GM18520 (cell line): Measurements from ENCODE around the gene TSHB.

Experiments used
- ATAC-seq: cut with Tn5 transposase; IDR thresholded peaks from one replicate; pipeline ENCODE4 v1.9.1; 2021; ENCODE audit not compliant: unreplicated experiment

The TSHB gene

DNA sequence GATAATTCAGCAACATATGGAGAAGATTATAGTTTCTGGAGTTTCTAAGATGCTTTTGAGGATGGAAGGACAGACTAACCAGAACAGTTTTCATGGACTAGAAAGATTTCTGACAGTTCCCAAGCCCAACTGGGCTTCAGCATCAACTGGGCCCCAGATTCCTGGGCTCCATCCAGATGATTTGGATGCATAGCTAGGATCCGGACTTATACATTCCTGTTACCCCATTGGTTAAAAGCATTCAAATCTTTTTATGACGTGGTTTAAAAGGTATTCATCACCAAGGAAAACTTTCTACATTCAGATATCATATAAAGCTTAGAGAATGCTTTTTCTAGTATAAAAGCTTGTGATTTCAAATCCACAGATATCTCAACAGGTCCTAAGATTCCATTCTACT lies 29.7 kb downstream of the TSHB start:
- no peak for ATAC-seq

GRCh38 chr1:115060501-115060900 lies 30.9 kb downstream of the TSHB start:
- no peak for ATAC-seq

GRCh38 chr1:115062542-115063004 lies 32.9 kb downstream of the TSHB start:
- ATAC-seq = peak; percentile 61

DNA sequence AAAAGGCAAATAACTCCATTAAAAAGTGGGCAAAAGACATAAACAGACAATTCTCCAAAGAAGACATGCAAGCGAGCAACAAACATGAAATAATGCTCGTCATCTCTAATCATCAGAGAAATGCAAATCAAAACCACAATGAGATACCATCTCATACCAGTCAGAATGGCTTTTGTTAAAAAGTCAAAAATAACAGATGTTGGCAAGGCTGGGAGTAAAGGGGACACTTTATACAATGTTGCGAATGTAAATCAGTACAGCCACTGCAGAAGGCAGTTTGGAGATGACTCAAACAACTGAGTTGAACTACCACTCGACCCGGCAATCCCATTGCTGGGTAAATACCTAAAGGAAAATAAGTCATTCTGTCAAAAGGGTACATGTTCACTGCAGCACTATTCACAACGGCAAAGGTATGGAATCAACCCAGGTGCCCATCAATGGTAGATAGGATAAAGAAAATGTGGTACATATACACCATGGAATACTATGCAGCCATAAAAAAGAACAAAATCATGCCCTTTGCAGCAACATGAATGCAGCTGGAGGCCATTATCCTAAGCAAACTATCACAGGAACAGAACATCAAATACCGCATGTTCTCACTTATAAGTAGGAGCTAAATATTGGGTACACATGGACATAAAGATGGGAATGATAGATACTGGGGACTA lies 33.7 kb downstream of the TSHB start:
- ATAC-seq = peak; percentile 77

DNA sequence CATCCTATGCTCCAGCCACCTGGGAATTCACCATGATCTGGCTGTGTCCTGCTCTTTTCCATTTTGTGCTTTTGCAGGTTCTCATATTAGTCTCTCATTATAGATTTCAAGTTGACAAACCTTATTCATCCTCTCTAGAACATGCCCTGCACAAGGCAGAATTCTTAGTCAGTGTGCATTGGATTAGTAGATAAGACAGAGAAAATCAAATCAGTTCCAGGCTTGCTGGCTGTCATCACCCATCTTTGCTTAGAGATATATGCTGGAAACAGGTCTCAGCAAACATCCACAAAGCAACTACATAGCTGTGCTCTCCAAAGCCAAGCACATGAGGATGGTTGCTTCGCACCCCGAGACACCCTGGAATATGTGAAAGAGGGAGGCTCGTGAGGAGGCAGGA lies 34.8 kb downstream of the TSHB start:
- ATAC-seq = no peak

DNA sequence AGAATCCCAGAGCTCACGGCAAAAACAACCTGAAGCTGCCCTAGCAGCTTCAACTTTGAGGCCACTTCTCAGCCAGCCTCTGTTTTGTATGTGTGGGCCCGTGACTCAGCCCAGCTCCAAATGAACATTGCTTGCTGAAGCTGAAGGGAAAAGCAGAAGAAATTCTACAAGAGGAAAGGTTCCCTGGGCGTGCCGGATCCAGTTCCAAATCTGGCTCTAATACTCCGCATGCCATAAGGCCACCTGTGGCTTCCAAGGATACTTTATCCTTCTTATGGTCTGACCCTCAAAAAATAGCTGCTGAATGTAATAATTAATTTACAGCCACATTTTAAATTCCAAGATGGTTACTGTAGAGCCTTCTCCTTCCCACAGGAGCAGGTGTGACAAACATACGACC lies 35.4 kb downstream of the TSHB start:
- no peak for ATAC-seq

- ATAC-seq = no peak
Measured at GRCh38 chr1:115067161-115067859, 37.7 kb downstream of the TSHB start.

- no peak for ATAC-seq
Measured at GRCh38 chr1:115068826-115069585, 39.4 kb downstream of the TSHB start.

DNA sequence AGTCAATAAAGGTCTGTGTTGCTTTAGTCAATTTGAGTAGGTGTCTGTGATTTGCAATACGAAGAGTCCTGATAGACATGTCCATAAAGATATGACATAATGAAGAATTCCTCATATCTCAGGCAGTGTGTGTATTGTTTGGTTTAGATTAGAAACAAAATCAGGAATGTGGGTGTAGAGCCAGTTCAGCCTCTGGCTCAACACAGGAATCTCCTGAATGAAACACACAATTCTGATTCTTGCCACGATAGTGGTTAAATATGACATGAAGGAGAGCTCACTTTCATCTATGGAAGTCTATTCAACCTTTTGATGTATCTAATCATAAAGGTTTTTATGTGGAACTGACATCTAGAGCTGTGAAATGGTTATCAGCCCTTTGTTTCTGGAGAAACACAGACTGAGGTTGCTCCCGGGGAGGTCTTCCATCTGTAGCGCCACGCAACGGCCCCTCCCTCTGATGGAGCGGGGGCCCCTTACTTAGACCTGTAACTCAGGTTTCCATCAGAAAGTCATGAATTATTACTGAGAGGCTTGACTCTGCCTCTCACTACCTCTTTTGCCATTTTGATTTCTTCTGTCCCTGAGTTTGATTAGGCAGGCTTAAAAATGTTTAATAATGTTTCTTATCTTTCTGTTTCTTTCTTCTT lies 40.2 kb downstream of the TSHB start:
- ATAC-seq = no peak

DNA sequence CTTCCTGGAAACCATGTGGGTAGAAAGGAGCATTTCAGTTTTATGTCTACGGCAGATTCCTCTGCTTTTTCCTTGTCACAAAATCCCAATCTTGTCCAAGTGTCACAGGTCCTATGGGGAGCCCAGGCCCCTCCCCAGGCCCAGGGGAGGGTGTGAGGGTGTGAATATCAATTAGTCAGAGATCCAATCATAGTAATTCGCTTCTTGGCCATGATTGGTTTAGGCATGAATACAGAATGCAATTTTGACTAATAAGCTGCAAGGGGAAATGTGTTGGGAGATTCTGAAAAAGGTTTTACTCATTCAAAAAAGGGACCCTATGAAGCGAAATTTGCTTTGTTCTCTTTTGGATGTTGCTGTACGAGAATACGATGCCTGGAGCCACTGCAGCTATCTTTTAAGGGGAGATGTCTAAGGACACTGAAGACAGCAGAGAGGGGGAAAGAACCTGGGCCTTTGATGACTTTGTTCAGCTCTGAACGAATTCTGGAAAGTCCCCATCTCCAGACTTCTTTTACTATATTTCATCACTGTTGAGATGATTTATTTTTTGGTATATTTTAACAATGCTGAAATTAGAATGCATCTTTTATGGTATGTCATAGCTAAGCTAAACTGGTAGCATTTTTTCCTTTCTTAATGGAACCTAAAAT lies 41.5 kb downstream of the TSHB start:
- no peak for ATAC-seq

- ATAC-seq = peak; percentile 39
Measured at GRCh38 chr1:115073298-115074087, 43.9 kb downstream of the TSHB start.

GRCh38 chr1:115074839-115075534 lies 45.4 kb downstream of the TSHB start:
- ATAC-seq = no peak

DNA sequence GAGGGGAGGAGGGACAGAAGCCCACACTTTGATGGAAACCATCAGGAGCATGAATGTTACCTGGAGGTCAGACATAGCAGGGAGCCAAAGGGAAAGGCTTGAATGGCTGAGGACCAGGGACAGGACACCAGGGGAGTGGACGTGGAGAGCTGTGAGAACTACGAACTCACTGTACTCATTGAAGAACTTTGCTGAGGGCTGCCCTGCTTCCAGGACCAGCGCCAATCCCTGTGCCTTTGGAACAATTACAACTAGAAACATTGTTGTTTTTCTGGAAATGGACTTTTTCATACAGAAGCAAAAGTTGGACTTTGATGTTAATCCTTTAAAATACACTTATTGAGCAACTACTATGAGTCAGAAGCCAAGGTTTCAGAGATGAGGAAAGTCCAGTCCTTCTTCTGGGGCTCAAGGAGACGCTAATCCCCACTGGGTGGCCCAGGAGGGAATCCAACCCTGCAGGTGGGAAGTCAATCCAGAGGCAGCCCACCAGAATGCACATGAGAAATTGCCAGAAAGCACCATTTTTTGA lies 46.8 kb downstream of the TSHB start:
- ATAC-seq = no peak

GRCh38 chr1:115077286-115077983 lies 47.8 kb downstream of the TSHB start:
- ATAC-seq = no peak

GRCh38 chr1:115077984-115078330 lies 48.3 kb downstream of the TSHB start:
- no peak for ATAC-seq

GRCh38 chr1:115078708-115079107 lies 49.1 kb downstream of the TSHB start:
- ATAC-seq = no peak

DNA sequence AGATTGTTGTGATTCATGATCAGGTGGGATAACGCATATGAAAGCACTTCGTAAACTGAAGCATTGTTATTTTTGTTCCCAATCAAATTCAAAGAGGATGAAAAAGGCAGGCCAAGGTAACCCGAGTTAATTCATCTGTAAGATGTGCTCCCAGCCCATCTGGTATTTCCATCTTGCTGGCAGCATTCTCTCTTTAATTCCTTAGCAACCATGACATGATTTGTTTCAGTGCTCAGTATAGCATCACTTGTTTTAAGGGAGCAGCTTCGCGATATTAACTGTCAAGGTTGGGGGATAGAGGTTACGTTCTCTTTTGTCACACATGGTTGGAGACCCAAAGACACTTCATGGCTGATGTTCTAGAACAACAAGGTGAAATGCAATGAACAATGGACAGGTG lies 53.3 kb downstream of the TSHB start:
- ATAC-seq = no peak
